Fibroblast of lung (primary cell): ENCODE results near the gene SPON1. TPM values are rescaled to one million over a fixed set of nuclear protein-coding genes. Genes with fewer than 3 reads are reported as not detected.
A peak's percentile ranks its signal among the peaks of the same experiment; 100 is the strongest.
"Not testable (repeated sequence)": the region's sequence is repeated elsewhere in the genome, so short reads cannot be mapped to it uniquely, and the experiment has no call there.

Experiments
- DNase-seq, 2 donors: peaks; one replicate each; pipeline versions ENCODE4 v3.0.0 to v3.0.0-alpha.2; 2010; ENCODE audit warnings: low read depth in 2 of 2
- H2AFZ ChIP-seq: 2 replicates; pipeline ENCODE4 v1.5.1; 2012; ENCODE audit warnings: low read length, control low read depth, inconsistent platforms
- H3K27ac ChIP-seq: 2 replicates; pipeline ENCODE4 v1.5.1; 2011; ENCODE audit warnings: low read length, control low read depth; ENCODE audit not compliant: insufficient read depth
- H3K27me3 ChIP-seq: 2 replicates; pipeline ENCODE4 v1.5.1; 2011; ENCODE audit warnings: mild to moderate bottlenecking, low read length; ENCODE audit not compliant: control insufficient read depth, insufficient read depth
- H3K36me3 ChIP-seq: 2 replicates; pipeline ENCODE4 v1.5.1; 2011; ENCODE audit warnings: low read length; ENCODE audit not compliant: control insufficient read depth, insufficient read depth
- H3K4me1 ChIP-seq: 2 replicates; pipeline ENCODE4 v1.5.1; 2011; ENCODE audit warnings: low read length; ENCODE audit not compliant: control insufficient read depth, insufficient read depth; ENCODE audit errors: extremely low read depth
- H3K4me2 ChIP-seq: 2 replicates; pipeline ENCODE4 v1.5.1; 2011; ENCODE audit warnings: low read length, control low read depth; ENCODE audit not compliant: insufficient read depth; ENCODE audit errors: extremely low read depth
- H3K4me3 ChIP-seq, 4 experiments: fragments of 200-600 bp in 1 of 4; sonication (generic) in 1 of 4; replicated peaks in 1 of 4; 2 replicates each; pipeline ENCODE4 v1.5.1; 2011 to 2016; ENCODE audit warnings: low read length in 4 of 4, low read depth in 3 of 4, mild to moderate bottlenecking in 3 of 4, control low read depth in 2 of 4, inconsistent platforms in 1 of 4, mixed read lengths in 1 of 4; ENCODE audit not compliant: insufficient read depth in 1 of 4; ENCODE audit errors: control extremely low read depth in 1 of 4
- H3K79me2 ChIP-seq: 2 replicates; pipeline ENCODE4 v1.5.1; 2012; ENCODE audit warnings: mild to moderate bottlenecking, low read length, inconsistent platforms; ENCODE audit not compliant: control insufficient read depth, insufficient read depth
- H3K9ac ChIP-seq: 2 replicates; pipeline ENCODE4 v1.5.1; 2011; ENCODE audit warnings: mild to moderate bottlenecking, low read length, control low read depth; ENCODE audit not compliant: insufficient read depth
- H3K9me3 ChIP-seq: 2 replicates; pipeline ENCODE4 v1.5.1; 2012; ENCODE audit warnings: low read depth, low read length; ENCODE audit not compliant: control insufficient read depth, insufficient read depth
- H4K20me1 ChIP-seq: 2 replicates; pipeline ENCODE4 v1.5.1; 2011; ENCODE audit warnings: low read length; ENCODE audit not compliant: control insufficient read depth, insufficient read depth; ENCODE audit errors: extremely low read depth
- CTCF ChIP-seq, 2 donors: IDR thresholded peaks in 1 of 2; conservative IDR thresholded peaks in 1 of 2; 1 replicate in 1 of 2; 2 replicates in 1 of 2; pipeline ENCODE4 v1.5.1; 2011 to 2012; ENCODE audit warnings: low read length in 2 of 2, control low read depth in 1 of 2, inconsistent platforms in 1 of 2, low read depth in 1 of 2, mild to moderate bottlenecking in 1 of 2
- EZH2 ChIP-seq: IDR thresholded peaks from 2 replicates; pipeline ENCODE4 v1.5.1; 2012; ENCODE audit warnings: low read length, control low read depth, mild to moderate bottlenecking; ENCODE audit errors: missing control alignments
- polyA plus RNA-seq, 2 donors: library from polyadenylated mRNA; depleted of rRNA in 1 of 2; stranded (reverse) in 1 of 2; unstranded in 1 of 2; fragments of >200 nt; gene quantifications; 2 replicates each; pipeline ENCODE4 v1.2.1, GENCODE V29; 2011 to 2012; ENCODE audit warnings: missing spikeins in 1 of 2
- total RNA-seq: library from RNA; depleted of rRNA; stranded (reverse); fragments of >200 nt; gene quantifications from 2 replicates; pipeline ENCODE4 v1.2.1, GENCODE V29; 2014

The SPON1 gene
- total and polyA plus RNA-seq, 2 donors (not counting 1 experiment from before 2014, with no cell fraction given) = 0.45 to 3.5 TPM

GRCh38 chr11:14163576-14163975 is 201.1 kb downstream of the SPON1 start:
- no peak for TF ChIP-seq EZH2
- no peak for TF ChIP-seq CTCF (conservative IDR thresholded peaks at IDR 0.05 in 1 of 2, IDR thresholded peaks at IDR 0.05 in 1 of 2; ENCODE audit: low read depth in 1 of 2, low read length in 2 of 2)
- Histone ChIP-seq H3K4me2 (no peak overlapping the region), H2AFZ (no peak overlapping the region), H3K79me2 (no peaks in the 10 kb centered on the region), H3K36me3 (no peaks in the 10 kb centered on the region), H3K4me3 (no peak overlapping the region), H3K9ac (no peak overlapping the region), H4K20me1 (no peaks in the 10 kb centered on the region), H3K9me3 (no peaks in the 10 kb centered on the region), H3K4me1 (no peaks in the 10 kb centered on the region), H3K27me3 (no peaks in the 10 kb centered on the region), H3K27ac (no peak overlapping the region)
- no peak for DNase-seq

DNA sequence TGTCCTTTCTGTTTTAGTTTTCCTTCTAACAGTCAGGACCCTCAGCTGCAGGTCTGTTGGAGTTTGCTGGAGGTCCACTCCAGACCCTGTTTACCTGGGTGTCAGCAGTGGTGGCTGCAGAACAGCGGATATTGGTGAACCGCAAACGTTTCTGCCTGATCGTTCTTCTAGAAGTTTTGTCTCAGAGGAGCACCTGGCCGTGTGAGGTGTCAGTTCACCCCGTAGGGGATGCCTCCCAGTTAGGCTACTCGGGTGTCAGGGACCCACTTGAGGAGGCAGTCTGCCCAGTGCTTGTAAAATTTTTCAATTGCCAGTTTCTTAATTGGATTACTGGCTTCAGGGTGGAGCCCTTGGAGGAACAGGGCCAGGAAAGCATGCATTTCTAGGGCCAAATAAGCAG is 211.2 kb downstream of the SPON1 start:
- DNase-seq, H4K20me1 ChIP-seq, H3K9me3 ChIP-seq, H2AFZ ChIP-seq, H3K27ac ChIP-seq, H3K9ac ChIP-seq, H3K4me1 ChIP-seq, H3K79me2 ChIP-seq, H3K27me3 ChIP-seq, H3K36me3 ChIP-seq, H3K4me2 ChIP-seq, H3K4me3 ChIP-seq: not testable (repeated sequence)

DNA sequence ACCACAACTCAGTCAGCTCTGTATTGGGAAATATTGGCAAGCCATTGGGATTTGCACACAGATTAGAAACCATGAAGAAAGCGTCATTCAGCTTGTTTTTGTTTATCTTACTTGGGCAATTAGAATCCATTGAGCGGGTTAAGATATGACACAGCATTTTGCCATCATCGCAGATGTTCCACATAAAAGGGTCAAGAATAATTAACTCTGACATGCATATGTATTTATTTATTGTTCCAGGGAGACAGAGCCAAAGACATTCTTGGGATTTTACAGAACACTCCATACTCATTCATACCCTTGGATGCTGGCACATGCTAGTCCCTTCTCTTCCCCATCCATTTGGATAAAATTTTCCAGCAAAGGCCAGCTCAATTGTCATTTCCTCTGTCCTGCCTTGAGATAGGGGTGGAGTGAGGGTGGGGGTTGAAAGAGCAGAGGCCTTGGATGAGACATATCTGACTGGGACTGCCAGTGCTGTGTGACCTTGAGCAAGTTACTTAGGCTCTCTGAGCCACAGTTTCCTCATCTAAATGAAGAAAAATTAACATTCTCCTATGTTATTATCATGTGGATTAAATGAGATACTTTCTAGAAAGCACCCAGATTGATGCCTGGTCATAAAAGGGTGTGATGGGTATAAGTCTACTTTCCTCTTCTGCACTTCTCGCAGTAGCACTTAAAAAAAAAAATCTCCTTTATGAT is 216.7 kb downstream of the SPON1 start:
- peak; percentile 8 to 97 for DNase-seq
- H3K9ac ChIP-seq = no peak overlapping the region

More for the DNA sequence above, 216.7 kb downstream of the SPON1 start:
- H4K20me1 ChIP-seq = no peaks in the 10 kb centered on the region
- H3K27ac ChIP-seq = no peak overlapping the region
- no peaks in the 10 kb centered on the region for H3K36me3 ChIP-seq
- H2AFZ ChIP-seq = no peak overlapping the region
- H3K79me2 ChIP-seq = no peaks in the 10 kb centered on the region
- H3K4me1 ChIP-seq = no peaks in the 10 kb centered on the region
- no peak overlapping the region for H3K4me2 ChIP-seq
- no peaks in the 10 kb centered on the region for H3K27me3 ChIP-seq
- TF ChIP-seq CTCF (conservative IDR thresholded peaks at IDR 0.05 in 1 of 2, IDR thresholded peaks at IDR 0.05 in 1 of 2; ENCODE audit: low read depth in 1 of 2, low read length in 2 of 2) (no peak), EZH2 (no peak)
- H3K4me3 ChIP-seq = no peak overlapping the region
- H3K9me3 ChIP-seq = no peaks in the 10 kb centered on the region
